GM18907 (cell line): ENCODE results near the gene SLC25A47.
"Not testable (repeated sequence)": the region's sequence is repeated elsewhere in the genome, so short reads cannot be mapped to it uniquely, and the experiment has no call there.

ENCODE experiments used
- ATAC-seq: cut with Tn5 transposase; IDR thresholded peaks from one replicate; pipeline ENCODE4 v1.9.1; 2021; ENCODE audit warnings: mild to moderate bottlenecking, moderate library complexity; ENCODE audit not compliant: unreplicated experiment

Gene SLC25A47

GRCh38 chr14:100323121-100323941 lies at the start of gene SLC25A47:
SLC25A47 (plus strand) TSS chr14:100323339; CDS start chr14:100323415, 76 bp downstream.
- no peak for ATAC-seq

GRCh38 chr14:100274250-100274649 lies 48.9 kb upstream of the SLC25A47 start:
- ATAC-seq, result no peak

- no peak for ATAC-seq
Observed at GRCh38 chr14:100275214-100275613, 47.9 kb upstream of the SLC25A47 start.

GRCh38 chr14:100278702-100279101 lies 44.4 kb upstream of the SLC25A47 start:
- peak; percentile 51 for ATAC-seq

- ATAC-seq, result no peak
Observed at GRCh38 chr14:100279133-100279532, 44.0 kb upstream of the SLC25A47 start.

- ATAC-seq, result no peak
Observed at GRCh38 chr14:100279563-100279962, 43.6 kb upstream of the SLC25A47 start.

- no peak for ATAC-seq
Observed at GRCh38 chr14:100281286-100282082, 41.7 kb upstream of the SLC25A47 start.

- no peak for ATAC-seq
Observed at GRCh38 chr14:100282083-100282350, 41.1 kb upstream of the SLC25A47 start.

- ATAC-seq, result no peak
Observed at GRCh38 chr14:100282766-100283419, 40.2 kb upstream of the SLC25A47 start.

- not testable (repeated sequence) for ATAC-seq
Observed at GRCh38 chr14:100283436-100283835, 39.7 kb upstream of the SLC25A47 start.

- no peak for ATAC-seq
Observed at GRCh38 chr14:100283984-100284881, 38.9 kb upstream of the SLC25A47 start.

GRCh38 chr14:100285021-100285912 lies 37.9 kb upstream of the SLC25A47 start:
- ATAC-seq, result peak; percentile 86

- no peak for ATAC-seq
Observed at GRCh38 chr14:100285913-100286400, 37.2 kb upstream of the SLC25A47 start.

- no peak for ATAC-seq
Observed at GRCh38 chr14:100286484-100287191, 36.5 kb upstream of the SLC25A47 start.

GRCh38 chr14:100287202-100287997 lies 35.7 kb upstream of the SLC25A47 start:
- no peak for ATAC-seq

GRCh38 chr14:100287998-100288295 lies 35.2 kb upstream of the SLC25A47 start:
- ATAC-seq, result not testable (repeated sequence)

- no peak for ATAC-seq
Observed at GRCh38 chr14:100288382-100289185, 34.6 kb upstream of the SLC25A47 start.
